Kidney (tissue), 14 donors: ENCODE results near the gene MYL6B. TPM values are rescaled to one million over a fixed set of nuclear protein-coding genes. Genes with fewer than 3 reads are reported as not detected.

Experiments
- DNase-seq, 5 donors: peaks; one replicate each; pipeline ENCODE4 v3.0.0-alpha.2; 2013 to 2020
- FAIRE-seq: peaks from 2 replicates; lab custom pipeline; 2012; peaks lifted over from hg19 to GRCh38; lab: Jason Lieb, UNC
- H3K27ac ChIP-seq, 2 donors: one replicate each; pipeline ENCODE4 v1.7.0; 2013; ENCODE audit warnings: low read depth in 2 of 2, low read length in 2 of 2, inconsistent platforms in 1 of 2
- H3K27me3 ChIP-seq: one replicate; pipeline ENCODE4 v1.7.1; 2013; ENCODE audit warnings: low read length, inconsistent platforms; ENCODE audit not compliant: control insufficient read depth, insufficient read depth
- H3K36me3 ChIP-seq, 3 donors: one replicate each; pipeline versions ENCODE4 v1.7.0 to v1.7.1; 2013; ENCODE audit warnings: low read length in 3 of 3, control low read depth in 1 of 3, inconsistent platforms in 1 of 3; ENCODE audit not compliant: insufficient read depth in 3 of 3, control insufficient read depth in 2 of 3
- H3K4me1 ChIP-seq, 3 donors: one replicate each; pipeline versions ENCODE4 v1.7.0 to v1.7.1; 2013; ENCODE audit warnings: low read length in 3 of 3, inconsistent platforms in 1 of 3, low read depth in 1 of 3; ENCODE audit not compliant: control insufficient read depth in 2 of 3, insufficient read depth in 2 of 3
- H3K4me3 ChIP-seq, 3 donors: one replicate each; pipeline versions ENCODE4 v1.7.0 to v1.8.1; 2013; ENCODE audit warnings: low read length in 3 of 3, control low read depth in 1 of 3, inconsistent platforms in 1 of 3
- H3K9ac ChIP-seq, 3 donors: one replicate each; pipeline versions ENCODE4 v1.7.0 to v1.7.1; 2013; ENCODE audit warnings: low read length in 3 of 3, control low read depth in 1 of 3, inconsistent platforms in 1 of 3
- H3K9me3 ChIP-seq, 3 donors: one replicate each; pipeline versions ENCODE4 v1.7.0 to v1.7.1; 2013; ENCODE audit warnings: low read length in 3 of 3, control low read depth in 1 of 3, inconsistent platforms in 1 of 3; ENCODE audit not compliant: control insufficient read depth in 2 of 3, insufficient read depth in 1 of 3
- CTCF ChIP-seq: IDR thresholded peaks from 3 replicates; pipeline ENCODE4 v1.5.1; 2012; ENCODE audit warnings: mild to moderate bottlenecking, moderate library complexity, borderline replicate concordance; ENCODE audit not compliant: insufficient read depth; ENCODE audit errors: extremely low read depth
- intact Hi-C: fragments of 100-400 bp; cut with DNase I; formaldehyde crosslinking; loops from one replicate; pipeline ENCODE4 v1.11.1; 2022
- polyA plus RNA-seq: library from polyadenylated mRNA; stranded (reverse); fragments of 350-450 nt; fragmentation: Illumina TruSeq; extraction: RNeasy Lipid Tissue Mini Kit (QIAGEN cat#74804); gene quantifications from one replicate; pipeline ENCODE4 v1.2.3, GENCODE V29; 2014; ENCODE audit warnings: low read depth, low replicate concordance; ENCODE audit not compliant: insufficient read depth
- total RNA-seq: library from RNA; stranded (reverse); fragmentation: NEBNext Ultra II Directional; extraction: Animal tissue kit (Norgen Biotek cat#: 25700); gene quantifications from one replicate; pipeline ENCODE4 v1.2.1, GENCODE V29; 2021
- donor health status: control.
- donor health status: control.
- donor health status: control.
- donor health status: control.
- donor health status: control.
- donor health status: DM: yes; HTN: yes; CAD: no.
- donor health status: Normal renal cell carcinoma (clear cell type).

Gene MYL6B
- total and polyA plus RNA-seq, 2 donors from 2014 or later, result 48.2 to 142 TPM

GRCh38 chr12:56161690-56162351, 9.4 kb downstream of the MYL6B start:
- H3K9ac ChIP-seq, result no peak overlapping the region
- no peaks in the 10 kb centered on the region for H3K27me3 ChIP-seq
- FAIRE-seq (no peak), DNase-seq (no peak)
- H3K4me3 ChIP-seq, result peak overlapping the region in 1 of 3 donors; percentile 95
- no peak overlapping the region for H3K27ac ChIP-seq
- intact Hi-C loops, result no loop called here
- H3K9me3 ChIP-seq, result no peaks in the 10 kb centered on the region
- peaks cover 2 to 23% (median 21%) of the 10 kb centered on the region in 3 donors for H3K4me1 ChIP-seq
- peaks cover 11 to 53% (median 36%) of the 10 kb centered on the region in 3 donors for H3K36me3 ChIP-seq
- no peak for TF ChIP-seq CTCF

GRCh38 chr12:56162468-56163290, 10.3 kb downstream of the MYL6B start:
- H3K27ac ChIP-seq, result no peak overlapping the region
- intact Hi-C loops, result no loop called here
- H3K4me3 ChIP-seq, result no peak overlapping the region
- peaks cover 16 to 53% (median 41%) of the 10 kb centered on the region in 3 donors for H3K36me3 ChIP-seq
- DNase-seq (no peak), FAIRE-seq (no peak)
- no peak for TF ChIP-seq CTCF
- no peak overlapping the region for H3K9ac ChIP-seq
- peaks cover 2 to 23% (median 21%) of the 10 kb centered on the region in 3 donors for H3K4me1 ChIP-seq
- H3K9me3 ChIP-seq, result no peaks in the 10 kb centered on the region
- no peaks in the 10 kb centered on the region for H3K27me3 ChIP-seq

GRCh38 chr12:56163533-56164344, 11.4 kb downstream of the MYL6B start:
- Histone ChIP-seq H3K27me3 (no peaks in the 10 kb centered on the region), H3K36me3 (peaks cover 16 to 57% (median 42%) of the 10 kb centered on the region in 3 donors), H3K4me1 (peaks cover 2 to 23% (median 21%) of the 10 kb centered on the region in 3 donors), H3K27ac (no peak overlapping the region), H3K9ac (no peak overlapping the region), H3K4me3 (no peak overlapping the region), H3K9me3 (no peaks in the 10 kb centered on the region)
- TF ChIP-seq CTCF, result no peak
- no peak for DNase-seq
- intact Hi-C loops, result no loop called here
- FAIRE-seq, result no peak
